Activated CD4-positive, CD25-positive, alpha-beta regulatory T cell treated with anti-CD3 and anti-CD28 coated beads, Interleukin-2, amount 50 U/mL, for 24 hours (primary cell): ENCODE measurements around the gene RPE65.
"Not testable (repeated sequence)": the region's sequence is repeated elsewhere in the genome, so short reads cannot be mapped to it uniquely, and the experiment has no call there.

ENCODE experiments used
- ATAC-seq, 2 donors: fragments of 150-1000 bp; cut with Tn5 transposase; one replicate each; pipeline ENCODE4 v1.10.0; 2021; ENCODE audit warnings: mild to moderate bottlenecking in 1 of 2, moderate library complexity in 1 of 2

RPE65 gene

GRCh38 chr1:68448365-68448764, 1.4 kb downstream of the RPE65 start:
- ATAC-seq = no peak

GRCh38 chr1:68445709-68446108, 4.0 kb downstream of the RPE65 start:
- ATAC-seq = no peak

GRCh38 chr1:68442822-68443556, 6.8 kb downstream of the RPE65 start:
- ATAC-seq = no peak

GRCh38 chr1:68442006-68442405, 7.7 kb downstream of the RPE65 start:
- ATAC-seq = no peak

- ATAC-seq = no peak
Measured at GRCh38 chr1:68438310-68438709, 11.4 kb downstream of the RPE65 start.

GRCh38 chr1:68433395-68433794, 16.4 kb downstream of the RPE65 start:
- ATAC-seq = no peak

GRCh38 chr1:68431076-68431475, 18.7 kb downstream of the RPE65 start:
- ATAC-seq = no peak

- ATAC-seq = no peak
Measured at GRCh38 chr1:68429233-68429808, 20.4 kb downstream of the RPE65 start.

GRCh38 chr1:68426594-68426993, 23.2 kb downstream of the RPE65 start:
- ATAC-seq = no peak

- no peak for ATAC-seq
Measured at GRCh38 chr1:68421350-68421749, 28.4 kb downstream of the RPE65 start.

GRCh38 chr1:68409426-68409825, 40.3 kb downstream of the RPE65 start:
- no peak for ATAC-seq

- no peak for ATAC-seq
Measured at GRCh38 chr1:68401506-68401905, 48.2 kb downstream of the RPE65 start.

- not testable (repeated sequence) for ATAC-seq
Measured at GRCh38 chr1:68395575-68395974, 54.2 kb downstream of the RPE65 start.

GRCh38 chr1:68392474-68392873, 57.3 kb downstream of the RPE65 start:
- not testable (repeated sequence) for ATAC-seq

- not testable (repeated sequence) for ATAC-seq
Measured at GRCh38 chr1:68385798-68386524, 63.8 kb downstream of the RPE65 start.

- ATAC-seq = no peak
Measured at GRCh38 chr1:68384872-68385411, 64.8 kb downstream of the RPE65 start.

- ATAC-seq = peak in 1 of 2 donors; percentile 17
Measured at GRCh38 chr1:68384321-68384813, 65.4 kb downstream of the RPE65 start.

GRCh38 chr1:68383092-68383491, 66.7 kb downstream of the RPE65 start:
- no peak for ATAC-seq

GRCh38 chr1:68379085-68379478, 70.7 kb downstream of the RPE65 start:
- no peak for ATAC-seq
